Measurements from ENCODE around the gene PTBP1. TPM values are rescaled to one million over a fixed set of nuclear protein-coding genes. Genes with fewer than 3 reads are reported as not detected.

The PTBP1 gene
- total and polyA plus RNA-seq, 2 of the 13 experiments (the other 11 are each of a cell fraction or from before 2014, with no cell fraction given), result 195 to 288 TPM

- TF ChIP-seq ZNF773 (CRISPR knock-in tag; IDR thresholded peaks at IDR 0.05; ENCODE audit: borderline replicate concordance), result no peak
- 0 out of 2 replicates have a peak, but pooled peaks have one; percentile 36 for TF ChIP-seq DMAP1 (CRISPR knock-in tag; IDR thresholded peaks at IDR 0.05)
- 0 out of 2 replicates have a peak, but pooled peaks have one; percentile 35 for TF ChIP-seq SKIL (CRISPR knock-in tag; IDR thresholded peaks at IDR 0.05; ENCODE audit: borderline replicate concordance)
- TF ChIP-seq XRCC5 (optimal IDR thresholded peaks at IDR 0.05; ENCODE audit: low read length), result no peak
- TF ChIP-seq ZNF570 (CRISPR knock-in tag; IDR thresholded peaks at IDR 0.05; ENCODE audit: borderline replicate concordance), result no peak
- peak; percentile 40; the same call in 1 of the 2 replicates for TF ChIP-seq ZKSCAN8 (CRISPR knock-in tag; IDR thresholded peaks at IDR 0.05; ENCODE audit: borderline replicate concordance)
- peak; percentile 68 for TF ChIP-seq KDM6A (CRISPR knock-in tag; IDR thresholded peaks at IDR 0.05; ENCODE audit: low read depth)
- TF ChIP-seq MEF2D (CRISPR knock-in tag; IDR thresholded peaks at IDR 0.05), result no peak
- no peak for TF ChIP-seq FOSL1 (CRISPR knock-in tag; IDR thresholded peaks at IDR 0.05; ENCODE audit: borderline replicate concordance)
- no peak for TF ChIP-seq MAFK (conservative IDR thresholded peaks at IDR 0.05 in 1 of 2, IDR thresholded peaks at IDR 0.05 in 1 of 2; ENCODE audit: low read length in 2 of 2)
- no peak for TF ChIP-seq ATF7 (IDR thresholded peaks at IDR 0.05)
- TF ChIP-seq ATF7 (CRISPR knock-in tag; IDR thresholded peaks at IDR 0.05), result no peak
- TF ChIP-seq CREB3 (CRISPR knock-in tag; IDR thresholded peaks at IDR 0.05), result no peak
- TF ChIP-seq ATRX (CRISPR knock-in tag; IDR thresholded peaks at IDR 0.05; ENCODE audit: borderline replicate concordance), result no peak
- TF ChIP-seq ZNF841 (CRISPR knock-in tag; IDR thresholded peaks at IDR 0.05; ENCODE audit: borderline replicate concordance), result no peak
- no peak for TF ChIP-seq ZNF253 (CRISPR knock-in tag; IDR thresholded peaks at IDR 0.05; ENCODE audit: borderline replicate concordance)
- no peak for TF ChIP-seq SRSF4 (IDR thresholded peaks at IDR 0.05; ENCODE audit: low read depth, low read length, poor library complexity, severe bottlenecking)
- peak; percentile 82 for TF ChIP-seq MAX (IDR thresholded peaks at IDR 0.05)
- TF ChIP-seq LBX2 (CRISPR knock-in tag; IDR thresholded peaks at IDR 0.05; ENCODE audit: borderline replicate concordance), result no peak
- no peak for TF ChIP-seq ZNF576 (CRISPR knock-in tag; IDR thresholded peaks at IDR 0.05)
- TF ChIP-seq ZNF496 (CRISPR knock-in tag; IDR thresholded peaks at IDR 0.05; ENCODE audit: insufficient replicate concordance), result no peak
- no peak for TF ChIP-seq HMG20B (CRISPR knock-in tag; conservative IDR thresholded peaks at IDR 0.05)
- no peak for TF ChIP-seq MZF1 (CRISPR knock-in tag; IDR thresholded peaks at IDR 0.05; ENCODE audit: borderline replicate concordance)
- TF ChIP-seq ELF1 (CRISPR knock-in tag; IDR thresholded peaks at IDR 0.05), result no peak
- no peak for TF ChIP-seq NFE2L2 (IDR thresholded peaks at IDR 0.05; ENCODE audit: low read length)
- TF ChIP-seq ARNT (IDR thresholded peaks at IDR 0.05), result no peak
- no peak for TF ChIP-seq MEIS1 (CRISPR knock-in tag; IDR thresholded peaks at IDR 0.05; ENCODE audit: borderline replicate concordance)
- TF ChIP-seq GZF1 (CRISPR knock-in tag; IDR thresholded peaks at IDR 0.05), result no peak
- TF ChIP-seq THYN1 (CRISPR knock-in tag; IDR thresholded peaks at IDR 0.05; ENCODE audit: borderline replicate concordance, low read depth), result no peak
Measured at GRCh38 chr19:782185-782877, 14.9 kb upstream of the PTBP1 start (continued).
